Natural killer cell (primary cell): ENCODE measurements around the gene GPC5. TPM values are rescaled to one million over a fixed set of nuclear protein-coding genes. Genes with fewer than 3 reads are reported as not detected.

Experiments
- ATAC-seq, 3 donors: fragments of 150-1000 bp in 2 of 3; fragments of 200-7000 bp in 1 of 3; cut with Tn5 transposase; 1 replicate in 1 of 3; 2 replicates in 2 of 3; pipeline ENCODE4 v1.10.0; 2021; ENCODE audit warnings: mild to moderate bottlenecking in 2 of 3, moderate library complexity in 2 of 3
- DNase-seq, 2 donors: peaks; one replicate each; pipeline versions ENCODE4 v3.0.0 to v3.0.0-alpha.2; 2013 to 2021; ENCODE audit warnings: mixed read lengths in 1 of 2
- H3K27ac ChIP-seq: one replicate; pipeline ENCODE4 v1.5.1; 2013; ENCODE audit warnings: mild to moderate bottlenecking, low read length
- H3K27me3 ChIP-seq: one replicate; pipeline ENCODE4 v1.6.1; 2013; ENCODE audit warnings: low read length; ENCODE audit not compliant: control insufficient read depth, insufficient read depth
- H3K36me3 ChIP-seq: one replicate; pipeline ENCODE4 v1.6.1; 2013; ENCODE audit warnings: low read length; ENCODE audit not compliant: control insufficient read depth, insufficient read depth
- H3K4me1 ChIP-seq: one replicate; pipeline ENCODE4 v1.6.1; 2013; ENCODE audit warnings: low read length; ENCODE audit not compliant: control insufficient read depth, insufficient read depth
- H3K4me3 ChIP-seq: one replicate; pipeline ENCODE4 v1.5.1; 2013; ENCODE audit warnings: low read length
- H3K9me3 ChIP-seq: one replicate; pipeline ENCODE4 v1.6.1; 2013; ENCODE audit warnings: low read length; ENCODE audit not compliant: control insufficient read depth, insufficient read depth
- H3K27ac Mint-ChIP-seq, 2 donors: one replicate each; pipeline ENCODE4 v1.8.0; 2022; ENCODE audit warnings: mild to moderate bottlenecking in 2 of 2, mixed read lengths in 2 of 2, moderate library complexity in 1 of 2
- H3K27me3 Mint-ChIP-seq, 2 donors: one replicate each; pipeline ENCODE4 v1.8.0; 2022; ENCODE audit warnings: low read depth in 2 of 2, mixed read lengths in 2 of 2
- H3K36me3 Mint-ChIP-seq: one replicate; pipeline ENCODE4 v1.8.0; 2022; ENCODE audit warnings: mixed read lengths
- H3K4me1 Mint-ChIP-seq, 2 donors: one replicate each; pipeline ENCODE4 v1.8.0; 2022; ENCODE audit warnings: mixed read lengths in 2 of 2
- H3K4me3 Mint-ChIP-seq: one replicate; pipeline ENCODE4 v1.8.0; 2022; ENCODE audit warnings: mild to moderate bottlenecking, moderate library complexity, mixed read lengths
- H3K9me3 Mint-ChIP-seq, 2 donors: one replicate each; pipeline ENCODE4 v1.8.0; 2022; ENCODE audit warnings: mixed read lengths in 2 of 2
- WGBS: methylation state at CpG from one replicate; pipeline ENCODE4 v1.1.7; 2013; ENCODE audit warnings: missing lambda C conversion rate; ENCODE audit not compliant: insufficient coverage; 5-methylcytosine and 5-hydroxymethylcytosine counted together
- intact Hi-C: fragments of 100-400 bp; cut with micrococcal nuclease; formaldehyde crosslinking; loops from one replicate; pipeline ENCODE4 v1.14.2; 2022
- total RNA-seq, 4 donors: library from RNA; stranded (reverse); fragments of 120-200 nt in 1 of 4; gene quantifications; one replicate each; pipeline versions ENCODE4 v1.2.3 to v1.2.4, GENCODE V29; 2013 to 2022
- TF ChIP-seq, protein P1 (sequence below): fragments of 200-600 bp; IDR thresholded peaks from one replicate; pipeline ENCODE4 v1.8.0; 2022; ENCODE audit warnings: antibody characterized with exemption

GPC5 gene
- total RNA-seq, 3 donors from 2014 or later (not counting 1 experiment from before 2014, with no cell fraction given) = not detected

DNA sequence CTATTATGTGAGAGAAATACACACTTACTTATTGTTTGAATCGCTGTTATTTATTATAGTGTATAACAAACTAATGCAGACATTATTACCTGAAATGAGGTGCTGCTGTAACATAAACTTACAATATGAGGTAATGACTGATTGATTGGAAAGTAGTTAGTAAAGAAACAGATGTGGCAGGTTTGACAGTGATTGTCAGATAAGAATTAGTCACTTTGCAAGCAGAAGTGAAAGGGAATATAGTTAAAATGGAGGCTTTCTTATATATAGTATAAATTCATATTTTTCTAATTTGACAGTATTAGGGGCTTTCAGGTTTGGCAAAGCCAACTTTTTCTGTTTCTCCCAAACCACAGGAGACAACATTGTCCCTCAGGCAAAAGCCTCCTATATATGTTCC, 30.3 kb upstream of the GPC5 start:
- H3K4me1 ChIP-seq = no peaks in the 10 kb centered on the region
- no peaks in the 10 kb centered on the region for H3K9me3 Mint-ChIP-seq
- no peak overlapping the region for H3K27ac ChIP-seq
- intact Hi-C loops = no loop called here
- no peaks in the 10 kb centered on the region for H3K9me3 ChIP-seq
- no peaks in the 10 kb centered on the region for H3K4me1 Mint-ChIP-seq
- H3K27ac Mint-ChIP-seq = no peak overlapping the region
- no peak for ATAC-seq
- H3K36me3 Mint-ChIP-seq = no peaks in the 10 kb centered on the region
- WGBS = no CpG with 5 or more reads among the region's 1 CpG
- TF ChIP-seq, protein P1, sequence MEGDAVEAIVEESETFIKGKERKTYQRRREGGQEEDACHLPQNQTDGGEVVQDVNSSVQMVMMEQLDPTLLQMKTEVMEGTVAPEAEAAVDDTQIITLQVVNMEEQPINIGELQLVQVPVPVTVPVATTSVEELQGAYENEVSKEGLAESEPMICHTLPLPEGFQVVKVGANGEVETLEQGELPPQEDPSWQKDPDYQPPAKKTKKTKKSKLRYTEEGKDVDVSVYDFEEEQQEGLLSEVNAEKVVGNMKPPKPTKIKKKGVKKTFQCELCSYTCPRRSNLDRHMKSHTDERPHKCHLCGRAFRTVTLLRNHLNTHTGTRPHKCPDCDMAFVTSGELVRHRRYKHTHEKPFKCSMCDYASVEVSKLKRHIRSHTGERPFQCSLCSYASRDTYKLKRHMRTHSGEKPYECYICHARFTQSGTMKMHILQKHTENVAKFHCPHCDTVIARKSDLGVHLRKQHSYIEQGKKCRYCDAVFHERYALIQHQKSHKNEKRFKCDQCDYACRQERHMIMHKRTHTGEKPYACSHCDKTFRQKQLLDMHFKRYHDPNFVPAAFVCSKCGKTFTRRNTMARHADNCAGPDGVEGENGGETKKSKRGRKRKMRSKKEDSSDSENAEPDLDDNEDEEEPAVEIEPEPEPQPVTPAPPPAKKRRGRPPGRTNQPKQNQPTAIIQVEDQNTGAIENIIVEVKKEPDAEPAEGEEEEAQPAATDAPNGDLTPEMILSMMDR = no peak
- H3K27me3 ChIP-seq = no peaks in the 10 kb centered on the region
- H3K4me3 Mint-ChIP-seq = no peak overlapping the region
- H3K4me3 ChIP-seq = no peak overlapping the region
- H3K36me3 ChIP-seq = no peaks in the 10 kb centered on the region
- H3K27me3 Mint-ChIP-seq = peaks cover 0 to 6% of the 10 kb centered on the region in 2 donors
- no peak for DNase-seq

DNA sequence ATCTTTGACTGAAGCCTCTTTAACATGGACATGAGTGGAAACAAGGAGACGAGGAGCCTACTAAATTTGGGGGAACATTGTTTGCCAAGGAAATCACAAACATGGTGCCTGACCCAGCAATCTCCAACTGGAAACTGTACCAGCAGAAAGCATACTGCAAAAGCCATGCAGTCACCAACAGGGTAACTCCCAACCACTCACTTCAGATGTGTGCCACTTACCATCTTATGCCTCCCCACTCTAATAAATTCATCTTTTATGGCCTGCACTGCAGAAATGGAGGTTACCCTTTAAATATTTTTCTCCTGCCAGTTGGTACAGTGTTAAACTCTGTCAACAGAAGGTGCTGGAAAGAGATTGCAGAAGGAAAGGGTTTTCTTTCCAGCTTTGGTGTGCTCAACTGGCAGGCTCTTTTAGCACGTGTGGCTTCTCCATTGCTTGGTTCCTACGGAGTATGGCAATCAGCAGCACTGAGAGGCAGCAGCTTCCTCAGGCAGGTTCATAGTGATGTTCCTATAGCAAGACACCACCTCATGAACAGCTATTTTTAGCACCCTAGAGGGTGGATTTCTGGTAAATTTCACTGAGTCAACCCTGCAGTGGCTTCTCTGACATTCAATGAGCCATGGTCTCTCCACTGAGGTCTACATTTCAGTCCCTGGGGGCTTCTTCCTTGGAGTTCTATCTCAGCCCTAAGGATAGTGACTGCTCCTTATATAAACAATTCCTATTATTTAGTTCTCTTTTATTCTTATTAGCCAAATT, 29.6 kb upstream of the GPC5 start:
- no peak overlapping the region for H3K4me3 Mint-ChIP-seq
- H3K9me3 Mint-ChIP-seq = no peaks in the 10 kb centered on the region
- H3K4me3 ChIP-seq = no peak overlapping the region
- no peaks in the 10 kb centered on the region for H3K4me1 Mint-ChIP-seq
- no peaks in the 10 kb centered on the region for H3K36me3 ChIP-seq
- no peaks in the 10 kb centered on the region for H3K4me1 ChIP-seq
- H3K27ac ChIP-seq = no peak overlapping the region
- intact Hi-C loops = no loop called here
- no peak for ATAC-seq
- no peak overlapping the region for H3K27ac Mint-ChIP-seq
- H3K9me3 ChIP-seq = no peaks in the 10 kb centered on the region
- H3K36me3 Mint-ChIP-seq = no peaks in the 10 kb centered on the region
- no peaks in the 10 kb centered on the region for H3K27me3 ChIP-seq
- TF ChIP-seq, protein P1 = no peak
- 92% methylated on average over 3 of the region's 3 CpGs for WGBS
- DNase-seq = no peak
- peaks cover 0 to 6% of the 10 kb centered on the region in 2 donors for H3K27me3 Mint-ChIP-seq

DNA sequence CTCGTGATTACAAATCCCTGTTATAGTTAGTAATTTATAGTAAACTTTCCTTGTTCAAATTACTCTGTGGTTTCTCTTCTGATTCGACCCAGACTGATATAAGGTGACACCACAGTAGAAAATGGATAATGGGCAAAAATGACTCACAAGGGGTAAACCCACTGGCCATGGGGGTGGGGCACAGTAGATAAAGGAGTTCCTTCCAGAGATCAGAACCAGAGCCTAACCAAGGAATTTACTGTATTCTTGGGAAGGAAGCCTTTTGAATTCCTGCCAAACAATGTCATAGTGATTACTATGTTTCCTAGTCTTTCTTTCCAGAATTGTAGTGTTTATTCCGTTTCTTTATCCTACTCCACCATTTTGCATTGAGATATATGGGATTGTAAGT, 29.0 kb upstream of the GPC5 start:
- no peaks in the 10 kb centered on the region for H3K36me3 ChIP-seq
- DNase-seq (no peak), ATAC-seq (no peak)
- no peaks in the 10 kb centered on the region for H3K9me3 ChIP-seq
- H3K4me3 ChIP-seq = no peak overlapping the region
- H3K4me1 Mint-ChIP-seq = peaks cover 0 to 3% of the 10 kb centered on the region in 2 donors
- WGBS = no CpG with 5 or more reads among the region's 3 CpGs
- H3K4me3 Mint-ChIP-seq = no peak overlapping the region
- no peak overlapping the region for H3K27ac Mint-ChIP-seq
- no peak overlapping the region for H3K27ac ChIP-seq
- H3K27me3 Mint-ChIP-seq = peaks cover 2 to 11% of the 10 kb centered on the region in 2 donors
- no peaks in the 10 kb centered on the region for H3K4me1 ChIP-seq
- H3K36me3 Mint-ChIP-seq = no peaks in the 10 kb centered on the region
- TF ChIP-seq, protein P1 = no peak
- no peaks in the 10 kb centered on the region for H3K9me3 Mint-ChIP-seq
- H3K27me3 ChIP-seq = no peaks in the 10 kb centered on the region
- intact Hi-C loops = no loop called here

DNA sequence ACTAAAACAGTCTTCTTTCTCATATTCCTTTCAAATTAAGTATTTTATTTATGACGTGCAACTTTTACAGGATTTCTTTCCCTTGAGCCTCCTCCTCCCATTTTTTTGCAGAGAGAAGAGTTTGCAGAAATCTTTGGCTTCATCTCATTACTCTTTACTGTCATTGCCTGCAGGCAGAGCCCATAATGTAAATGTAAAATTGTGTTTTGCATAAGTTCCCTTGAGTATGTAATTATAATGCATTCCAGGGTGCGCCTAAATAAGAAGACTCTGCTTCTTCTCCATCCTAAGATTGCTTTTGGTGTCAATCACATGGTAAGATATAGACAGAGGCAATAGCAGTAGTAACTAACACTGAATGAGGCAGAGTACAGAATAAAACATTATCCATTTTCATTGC, 27.9 kb upstream of the GPC5 start:
- Histone ChIP-seq H3K4me3 (no peak overlapping the region), H3K4me1 (no peaks in the 10 kb centered on the region), H3K27ac (no peak overlapping the region), H3K27me3 (no peaks in the 10 kb centered on the region), H3K36me3 (no peaks in the 10 kb centered on the region), H3K9me3 (no peaks in the 10 kb centered on the region)
- intact Hi-C loops = no loop called here
- ATAC-seq = no peak
- no peak overlapping the region for H3K4me3 Mint-ChIP-seq
- no peak overlapping the region for H3K27ac Mint-ChIP-seq
- peaks cover 10 to 12% of the 10 kb centered on the region in 2 donors for H3K4me1 Mint-ChIP-seq
- DNase-seq = no peak
- no peaks in the 10 kb centered on the region for H3K9me3 Mint-ChIP-seq
- TF ChIP-seq, protein P1 = no peak
- peaks cover 3 to 22% of the 10 kb centered on the region in 2 donors for H3K27me3 Mint-ChIP-seq
- no peaks in the 10 kb centered on the region for H3K36me3 Mint-ChIP-seq
- WGBS = 100% methylated on average over 1 of the region's 2 CpGs
